ENCODE results near the gene TAMALIN. TPM values are rescaled to one million over a fixed set of nuclear protein-coding genes. Genes with fewer than 3 reads are reported as not detected.

Gene TAMALIN
- total RNA-seq, 2 donors from 2014 or later, result 9.9 to 32.9 TPM

DNA sequence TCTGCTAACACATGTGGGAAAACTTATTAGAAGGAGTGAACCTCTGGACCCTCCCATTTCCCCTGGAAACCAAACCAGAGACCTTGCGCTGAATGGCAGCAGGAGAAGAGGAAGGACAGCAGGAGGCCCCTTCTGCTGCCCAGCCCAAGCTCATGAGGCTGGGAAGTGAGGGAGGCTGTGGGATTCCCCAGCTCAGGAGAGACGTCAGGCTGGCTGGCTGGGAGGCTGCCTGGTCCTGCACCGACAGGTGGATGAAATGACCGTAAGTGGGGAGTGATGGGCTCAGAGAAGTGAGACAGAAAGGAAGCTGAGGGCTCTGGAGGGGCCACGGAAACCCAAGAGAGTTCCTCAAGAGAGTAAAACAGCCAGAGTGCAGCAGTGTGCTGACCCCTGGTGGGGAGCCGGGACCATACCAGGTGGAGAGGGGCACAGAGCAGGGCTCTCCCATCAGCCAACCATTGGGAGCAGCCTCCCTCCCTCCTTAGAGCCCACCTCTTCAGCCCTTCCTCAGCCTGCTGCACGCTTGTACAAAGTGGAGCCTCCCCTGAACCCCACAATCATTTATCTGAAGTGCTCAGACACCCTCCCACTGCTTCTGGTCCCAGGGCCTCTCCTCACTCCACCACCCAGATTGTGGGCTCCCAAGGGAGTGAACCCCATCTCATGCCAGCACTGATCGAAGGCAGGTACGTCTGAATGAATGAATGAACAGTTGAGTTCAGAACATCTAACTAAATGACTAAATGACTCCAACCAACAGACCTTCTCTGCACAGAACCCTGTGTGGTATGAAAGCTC, 14.0 kb downstream of the TAMALIN start:
- peak in 1 of 2 donors; percentile 22 for ATAC-seq
- Mint-ChIP-seq H3K27ac (no peak overlapping the region), H3K9me3 (no peaks in the 10 kb centered on the region), H3K36me3 (no peaks in the 10 kb centered on the region)
- DNase-seq (ENCODE audit: low spot score in 2 of 2), result peak in 1 of 2 donors; percentile 73

GRCh38 chr12:52022841-52023181, 16.1 kb downstream of the TAMALIN start:
- DNase-seq (ENCODE audit: low spot score in 2 of 2) (peak; percentile 44 to 65), ATAC-seq (peak; percentile 7)
- H3K27ac Mint-ChIP-seq, result peak overlapping the region; percentile 16 to 89
- no peaks in the 10 kb centered on the region for H3K9me3 Mint-ChIP-seq
- H3K36me3 Mint-ChIP-seq, result no peaks in the 10 kb centered on the region

GRCh38 chr12:52023182-52023975, 16.6 kb downstream of the TAMALIN start:
- no peaks in the 10 kb centered on the region for H3K36me3 Mint-ChIP-seq
- DNase-seq (ENCODE audit: low spot score in 2 of 2) (peak; percentile 92 to 98), ATAC-seq (peak; percentile 63 to 70)
- no peaks in the 10 kb centered on the region for H3K9me3 Mint-ChIP-seq
- peak overlapping the region; percentile 89 to 96 for H3K27ac Mint-ChIP-seq

- H3K27ac Mint-ChIP-seq, result peak overlapping the region; percentile 89 to 96
- H3K9me3 Mint-ChIP-seq, result no peaks in the 10 kb centered on the region
- H3K36me3 Mint-ChIP-seq, result no peaks in the 10 kb centered on the region
- DNase-seq (ENCODE audit: low spot score in 2 of 2) (no peak), ATAC-seq (peak; percentile 19 to 31)
Observed at GRCh38 chr12:52023976-52024688, 17.4 kb downstream of the TAMALIN start.

DNA sequence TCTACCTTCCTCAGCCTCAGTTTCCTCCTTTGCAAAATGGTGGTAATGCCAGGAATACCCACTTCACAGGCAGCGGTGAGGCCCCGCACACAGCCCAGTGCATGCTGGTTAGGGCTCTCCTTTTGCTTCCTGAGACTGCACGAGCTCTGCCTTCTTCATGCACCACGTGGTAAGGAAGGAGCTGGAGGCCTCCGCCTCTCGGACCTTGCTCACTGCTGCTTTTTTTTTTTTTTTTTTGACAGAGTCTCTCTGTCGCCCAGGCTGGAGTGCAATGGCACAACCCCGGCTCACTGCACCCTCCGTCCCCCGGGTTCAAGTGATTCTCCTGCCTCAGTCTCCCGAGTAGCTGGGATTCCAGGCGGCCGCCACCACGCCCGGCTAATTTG, 18.1 kb downstream of the TAMALIN start:
- DNase-seq (ENCODE audit: low spot score in 2 of 2) (peak; percentile 65 to 83), ATAC-seq (peak; percentile 59 to 65)
- H3K9me3 Mint-ChIP-seq, result no peaks in the 10 kb centered on the region
- H3K27ac Mint-ChIP-seq, result peak overlapping the region; percentile 89 to 96
- no peaks in the 10 kb centered on the region for H3K36me3 Mint-ChIP-seq

GRCh38 chr12:52026263-52026662, 19.5 kb downstream of the TAMALIN start:
- DNase-seq (ENCODE audit: low spot score in 2 of 2), result no peak
- Mint-ChIP-seq H3K36me3 (no peaks in the 10 kb centered on the region), H3K27ac (no peak overlapping the region), H3K9me3 (no peaks in the 10 kb centered on the region)
- no peak for ATAC-seq

DNA sequence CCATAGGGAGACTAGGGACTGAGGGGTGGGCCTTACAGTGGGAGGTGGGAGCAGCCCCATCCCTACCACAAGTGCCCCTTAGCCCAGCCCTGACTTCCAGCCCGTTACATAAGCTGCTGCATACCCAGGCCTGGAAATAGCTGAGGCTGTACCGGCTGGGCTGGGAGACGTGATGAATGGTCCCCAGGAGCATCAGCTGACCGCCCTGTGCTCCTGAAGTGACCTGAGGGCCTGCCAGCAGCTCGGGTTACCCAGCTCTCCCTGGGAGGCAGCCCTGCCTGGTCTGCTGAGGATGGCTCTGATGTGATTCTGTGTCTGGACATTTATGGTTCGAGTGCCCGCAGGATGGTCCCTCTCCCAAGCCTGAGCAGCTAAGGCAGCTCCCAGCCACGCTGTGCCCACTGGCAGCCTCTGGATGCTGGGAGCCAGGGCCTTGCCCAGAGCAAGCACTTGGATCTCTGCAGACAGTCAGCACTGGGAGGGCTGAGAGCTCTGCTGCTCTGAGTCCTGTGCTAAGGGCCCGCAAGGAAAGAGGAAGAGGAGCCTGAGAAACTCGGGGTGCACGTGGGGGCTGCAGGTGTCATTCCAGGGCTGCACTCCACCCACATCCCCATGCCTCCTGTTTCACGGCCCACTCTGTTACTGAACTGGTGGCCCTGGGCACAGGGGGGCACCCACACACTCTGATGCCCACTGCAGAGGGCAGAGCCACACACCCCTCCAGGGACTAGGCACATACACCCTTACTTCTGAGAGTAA, 20.5 kb downstream of the TAMALIN start:
- Mint-ChIP-seq H3K36me3 (no peaks in the 10 kb centered on the region), H3K27ac (no peak overlapping the region), H3K9me3 (no peaks in the 10 kb centered on the region)
- ATAC-seq (no peak), DNase-seq (ENCODE audit: low spot score in 2 of 2) (no peak)

DNA sequence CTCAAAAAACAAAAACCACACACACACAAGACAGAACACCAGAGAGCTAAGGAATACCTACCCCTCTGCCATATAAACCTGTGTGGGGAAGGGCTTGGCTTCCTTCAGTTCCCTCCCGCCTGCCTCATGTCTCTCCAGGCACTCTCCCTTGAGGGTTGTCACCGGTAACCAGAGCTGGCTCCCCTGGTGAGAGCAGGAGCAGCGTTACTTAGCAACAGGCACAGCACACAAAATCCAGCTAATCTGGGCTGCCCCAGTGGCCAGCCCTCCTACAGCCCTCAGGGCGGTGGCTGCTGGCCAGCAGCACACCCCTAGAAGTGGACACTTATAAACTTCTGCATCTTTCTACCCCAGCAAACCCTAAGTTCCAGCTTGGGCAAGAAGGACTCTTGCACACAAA, 22.9 kb downstream of the TAMALIN start:
- no peak overlapping the region for H3K27ac Mint-ChIP-seq
- DNase-seq (ENCODE audit: low spot score in 2 of 2) (no peak), ATAC-seq (no peak)
- no peaks in the 10 kb centered on the region for H3K36me3 Mint-ChIP-seq
- H3K9me3 Mint-ChIP-seq, result no peaks in the 10 kb centered on the region

GRCh38 chr12:52032446-52032803, 25.7 kb downstream of the TAMALIN start:
- DNase-seq (ENCODE audit: low spot score in 2 of 2), result no peak
- H3K9me3 Mint-ChIP-seq, result no peaks in the 10 kb centered on the region

GRCh38 chr12:52032804-52033445, 26.2 kb downstream of the TAMALIN start:
- peak; percentile 97 for ATAC-seq
- no peaks in the 10 kb centered on the region for H3K9me3 Mint-ChIP-seq
- H3K36me3 Mint-ChIP-seq, result no peaks in the 10 kb centered on the region
- peak overlapping the region; percentile 74 to 89 for H3K27ac Mint-ChIP-seq
- DNase-seq (ENCODE audit: low spot score in 2 of 2), result peak; percentile 85 to 92

More at GRCh38 chr12:52032446-52032803, 25.7 kb downstream of the TAMALIN start:
- Mint-ChIP-seq H3K36me3 (no peaks in the 10 kb centered on the region), H3K27ac (peak overlapping the region in 1 of 2 donors; percentile 74)
- no peak for ATAC-seq

GRCh38 chr12:52033446-52034140, 26.8 kb downstream of the TAMALIN start:
- Mint-ChIP-seq H3K9me3 (no peaks in the 10 kb centered on the region), H3K27ac (peak overlapping the region; percentile 74 to 89), H3K36me3 (no peaks in the 10 kb centered on the region)
- ATAC-seq, result no peak
- no peak for DNase-seq (ENCODE audit: low spot score in 2 of 2)

DNA sequence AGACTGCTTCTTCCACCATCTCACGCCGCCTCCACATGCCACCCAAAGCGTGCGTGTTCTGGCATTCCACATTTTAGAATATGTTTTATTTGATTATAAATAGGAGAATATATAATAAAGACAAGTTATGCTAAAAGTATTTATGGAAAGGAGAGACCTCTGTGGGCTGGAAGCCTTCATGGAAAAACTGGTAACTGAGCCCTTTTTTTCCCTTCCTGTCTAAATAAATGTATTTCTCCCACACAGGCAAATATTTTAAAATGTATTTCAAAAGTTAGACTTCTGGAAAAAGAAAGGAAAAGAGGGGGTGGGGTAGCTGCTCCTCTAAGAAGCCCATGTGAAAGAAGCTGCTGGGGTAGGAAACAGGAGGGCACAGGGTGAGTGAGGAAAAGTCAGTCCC, 28.4 kb downstream of the TAMALIN start:
- DNase-seq (ENCODE audit: low spot score in 2 of 2) (no peak), ATAC-seq (no peak)
- Mint-ChIP-seq H3K36me3 (no peaks in the 10 kb centered on the region), H3K9me3 (no peaks in the 10 kb centered on the region), H3K27ac (no peak overlapping the region)

DNA sequence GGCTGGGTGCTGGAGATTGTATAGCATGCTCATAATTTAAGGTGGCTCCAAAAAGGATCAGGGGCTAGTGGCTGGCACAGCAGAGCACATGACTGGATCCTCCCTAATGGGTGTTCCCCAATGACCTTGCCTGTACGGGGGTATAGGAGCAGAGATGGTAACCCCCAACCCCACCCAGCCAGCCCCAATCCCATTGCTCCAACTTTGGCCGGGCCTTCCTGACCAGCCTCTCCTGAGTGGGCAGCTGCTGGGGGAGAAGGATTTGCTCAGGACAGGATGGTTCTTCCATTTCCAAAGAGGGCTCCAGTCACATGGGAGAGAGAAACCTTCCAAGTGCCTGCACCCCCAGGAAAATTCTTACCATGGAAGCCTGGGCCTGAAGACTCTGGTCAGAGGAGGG, 29.2 kb downstream of the TAMALIN start:
- ATAC-seq, result no peak
- DNase-seq (ENCODE audit: low spot score in 2 of 2), result no peak
- H3K9me3 Mint-ChIP-seq, result no peaks in the 10 kb centered on the region
- no peaks in the 10 kb centered on the region for H3K36me3 Mint-ChIP-seq
- peak overlapping the region in 1 of 2 donors; percentile 22 for H3K27ac Mint-ChIP-seq

- H3K36me3 Mint-ChIP-seq, result no peaks in the 10 kb centered on the region
- peak overlapping the region in 1 of 2 donors; percentile 22 for H3K27ac Mint-ChIP-seq
- peak; percentile 73 to 82 for DNase-seq (ENCODE audit: low spot score in 2 of 2)
- H3K9me3 Mint-ChIP-seq, result no peaks in the 10 kb centered on the region
- ATAC-seq, result peak; percentile 53 to 61
Observed at GRCh38 chr12:52036587-52037171, 29.9 kb downstream of the TAMALIN start.

DNA sequence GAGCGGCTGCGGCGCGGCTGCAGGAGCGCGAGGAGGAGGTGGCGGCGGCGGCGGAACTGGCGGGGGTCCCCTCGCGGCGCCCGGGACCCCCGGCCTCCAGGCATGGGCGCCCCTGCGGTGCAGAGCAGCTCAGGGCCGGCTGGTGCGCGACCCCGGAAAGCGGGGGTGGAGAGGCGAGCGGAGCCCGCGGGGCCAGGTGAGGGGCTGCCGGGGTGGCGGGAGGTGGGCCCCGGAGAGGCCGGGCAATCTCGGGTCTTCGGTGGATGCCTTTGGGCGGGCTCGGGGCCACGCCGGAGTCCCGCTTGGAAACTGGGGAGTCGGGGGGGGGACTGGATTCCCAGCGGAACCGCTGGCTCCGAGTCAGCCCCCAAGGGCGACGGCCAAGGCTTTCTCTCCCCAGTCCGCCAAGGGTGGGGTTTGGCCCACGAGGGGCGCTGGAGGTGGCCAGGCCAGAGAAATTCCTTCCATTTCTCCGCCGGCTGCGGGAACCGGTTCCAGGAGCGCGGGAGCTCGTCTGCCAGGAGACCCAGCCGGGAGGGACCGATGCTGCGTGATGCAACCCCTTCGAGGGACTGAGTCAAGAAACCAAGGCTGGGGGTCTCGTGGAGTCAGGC, 30.6 kb downstream of the TAMALIN start:
- no peaks in the 10 kb centered on the region for H3K9me3 Mint-ChIP-seq
- no peaks in the 10 kb centered on the region for H3K36me3 Mint-ChIP-seq
- H3K27ac Mint-ChIP-seq, result peak overlapping the region in 1 of 2 donors; percentile 44
- ATAC-seq (no peak), DNase-seq (ENCODE audit: low spot score in 2 of 2) (no peak)

All from activated naive CD4-positive, alpha-beta T cell treated with anti-CD3 and anti-CD28 coated beads, Interleukin-2, amount 50 U/mL, for 72 hours (primary cell).